H1 (cell line): ENCODE results near the gene NOX5. TPM values are rescaled to one million over a fixed set of nuclear protein-coding genes. Genes with fewer than 3 reads are reported as not detected.
A peak's percentile ranks its signal among the peaks of the same experiment; 100 is the strongest.

ENCODE experiments used
- CTCF ChIA-PET: fragments of 300-600 bp; sonication (Branson Sonifier 250); formaldehyde crosslinking; loops from one replicate; lab custom pipeline; 2021; ENCODE audit not compliant: partially characterized antibody; lab: Charles Lee
- POLR2A ChIA-PET: fragments of 300-600 bp; sonication (Branson Sonifier 250); formaldehyde crosslinking; loops from one replicate; lab custom pipeline; 2021; ENCODE audit warnings: inconsistent platforms; ENCODE audit not compliant: partially characterized antibody; lab: Charles Lee
- DNase-seq, 2 experiments: peaks; one replicate each; pipeline versions ENCODE4 v3.0.0 to v3.0.0-alpha.2; 2010 to 2022; ENCODE audit warnings: low spot score in 2 of 2, low read depth in 1 of 2, mixed read lengths in 1 of 2
- FAIRE-seq: peaks from 2 replicates; lab custom pipeline; 2011; peaks lifted over from hg19 to GRCh38; lab: Jason Lieb, UNC
- H2AFZ ChIP-seq: 2 replicates; pipeline ENCODE4 v1.8.1; 2012; ENCODE audit warnings: low read length, inconsistent platforms
- H2AK5ac ChIP-seq: 2 replicates; pipeline ENCODE4 v1.6.1; 2013; ENCODE audit warnings: low read depth, low read length
- H2BK120ac ChIP-seq: replicated peaks from 2 replicates; pipeline ENCODE3; 2013; ENCODE audit warnings: low read depth, low read length, inconsistent platforms
- H2BK12ac ChIP-seq: 2 replicates; pipeline ENCODE4 v1.6.1; 2013; ENCODE audit warnings: low read depth, low read length
- H2BK15ac ChIP-seq: 2 replicates; pipeline ENCODE4 v1.6.1; 2013; ENCODE audit warnings: low read length
- H2BK20ac ChIP-seq: 2 replicates; pipeline ENCODE4 v1.6.1; 2013; ENCODE audit warnings: low read length
- H2BK5ac ChIP-seq: 2 replicates; pipeline ENCODE4 v1.6.1; 2013; ENCODE audit warnings: low read depth, low read length
- H3K14ac ChIP-seq: 2 replicates; pipeline ENCODE4 v1.6.1; 2013; ENCODE audit warnings: inconsistent platforms; ENCODE audit not compliant: insufficient read length
- H3K18ac ChIP-seq: 2 replicates; pipeline ENCODE4 v1.6.1; 2013; ENCODE audit warnings: low read length; ENCODE audit errors: extremely low read depth
- H3K23ac ChIP-seq: 2 replicates; pipeline ENCODE4 v1.6.1; 2013; ENCODE audit warnings: inconsistent platforms; ENCODE audit not compliant: insufficient read length
- H3K23me2 ChIP-seq: 2 replicates; pipeline ENCODE4 v1.6.1; 2013; ENCODE audit warnings: low read depth, low read length
- H3K27ac ChIP-seq: 2 replicates; pipeline ENCODE4 v1.6.1; 2011; ENCODE audit warnings: low read depth, low read length, inconsistent platforms
- H3K27me3 ChIP-seq, 4 experiments: replicated peaks in 1 of 4; 1 replicate in 1 of 4; 2 replicates in 3 of 4; pipeline versions ENCODE4 v1.6.1 to v1.8.1; 2011 to 2013; ENCODE audit warnings: low read length in 3 of 4, mild to moderate bottlenecking in 3 of 4, inconsistent platforms in 2 of 4, mixed read lengths in 2 of 4, moderate library complexity in 1 of 4; ENCODE audit not compliant: control insufficient read depth in 3 of 4, insufficient read depth in 3 of 4; ENCODE audit errors: extremely low read depth in 1 of 4
- H3K36me3 ChIP-seq, 4 experiments: 2 replicates each; pipeline versions ENCODE4 v1.6.1 to v1.8.1; 2011 to 2013; ENCODE audit warnings: mild to moderate bottlenecking in 4 of 4, low read length in 3 of 4, moderate library complexity in 2 of 4, control low read depth in 1 of 4, inconsistent platforms in 1 of 4; ENCODE audit not compliant: insufficient read depth in 4 of 4, control insufficient read depth in 2 of 4
- H3K4ac ChIP-seq: replicated peaks from 2 replicates; pipeline ENCODE3; 2013; ENCODE audit warnings: low read length, low read depth, mixed read lengths, inconsistent platforms; ENCODE audit not compliant: insufficient read length
- H3K4me1 ChIP-seq, 4 experiments: replicated peaks in 1 of 4; 1 replicate in 1 of 4; 2 replicates in 3 of 4; pipeline versions ENCODE4 v1.6.1 to v1.8.1; 2011 to 2013; ENCODE audit warnings: low read length in 3 of 4, inconsistent platforms in 2 of 4, mixed read lengths in 1 of 4; ENCODE audit not compliant: insufficient read depth in 4 of 4, control insufficient read depth in 3 of 4
- H3K4me2 ChIP-seq, 2 experiments: 2 replicates each; pipeline versions ENCODE4 v1.6.1 to v1.8.1; 2011 to 2013; ENCODE audit warnings: low read depth in 2 of 2, low read length in 2 of 2, control low read depth in 1 of 2, inconsistent platforms in 1 of 2, mild to moderate bottlenecking in 1 of 2; ENCODE audit not compliant: insufficient read depth in 1 of 2
- H3K4me3 ChIP-seq, 4 experiments: fragments of 200-600, 300-600 bp in 1 of 4; sonication (generic), shearing (Covaris generic), sonication (Bioruptor Twin) in 1 of 4; 2 replicates each; pipeline versions ENCODE4 v1.5.1 to v1.8.1; 2011 to 2016; ENCODE audit warnings: low read length in 4 of 4, low read depth in 3 of 4, control low read depth in 2 of 4, inconsistent platforms in 2 of 4, mild to moderate bottlenecking in 2 of 4, mixed read lengths in 1 of 4, moderate library complexity in 1 of 4; ENCODE audit not compliant: insufficient read depth in 2 of 4; ENCODE audit errors: extremely low read depth in 1 of 4
- H3K56ac ChIP-seq: replicated peaks from 2 replicates; pipeline ENCODE3; 2013; ENCODE audit warnings: low read depth, mild to moderate bottlenecking, mixed read lengths, low read length, inconsistent platforms; ENCODE audit not compliant: insufficient read length
- H3K79me1 ChIP-seq: 2 replicates; pipeline ENCODE4 v1.6.1; 2013; ENCODE audit warnings: low read depth, low read length, control low read depth
- H3K79me2 ChIP-seq, 2 experiments: 2 replicates each; pipeline versions ENCODE4 v1.6.1 to v1.8.1; 2012 to 2013; ENCODE audit warnings: low read length in 2 of 2, mild to moderate bottlenecking in 2 of 2, inconsistent platforms in 1 of 2; ENCODE audit not compliant: insufficient read depth in 2 of 2, control insufficient read depth in 1 of 2
- H3K9ac ChIP-seq, 4 experiments: replicated peaks in 1 of 4; 1 replicate in 1 of 4; 2 replicates in 3 of 4; pipeline versions ENCODE4 v1.6.1 to v1.8.1; 2011 to 2013; ENCODE audit warnings: low read depth in 3 of 4, low read length in 3 of 4, control low read depth in 2 of 4, mild to moderate bottlenecking in 2 of 4, moderate library complexity in 2 of 4, inconsistent platforms in 1 of 4; ENCODE audit errors: extremely low read depth in 1 of 4
- H3K9me3 ChIP-seq, 2 experiments: 2 replicates each; pipeline versions ENCODE4 v1.6.1 to v1.8.1; 2012 to 2013; ENCODE audit warnings: mild to moderate bottlenecking in 2 of 2, moderate library complexity in 2 of 2, control low read depth in 1 of 2, inconsistent platforms in 1 of 2, low read depth in 1 of 2, low read length in 1 of 2, mixed read lengths in 1 of 2; ENCODE audit not compliant: insufficient read depth in 2 of 2
- H4K20me1 ChIP-seq, 2 experiments: replicated peaks in 1 of 2; 2 replicates each; pipeline versions ENCODE3 to v1.8.1; 2011 to 2013; ENCODE audit warnings: inconsistent platforms in 2 of 2, low read length in 2 of 2, mild to moderate bottlenecking in 1 of 2; ENCODE audit not compliant: insufficient read depth in 2 of 2, control insufficient read depth in 1 of 2
- H4K5ac ChIP-seq: 2 replicates; pipeline ENCODE4 v1.6.1; 2013; ENCODE audit warnings: low read length, low read depth, mixed read lengths, inconsistent platforms; ENCODE audit not compliant: insufficient read length
- H4K8ac ChIP-seq: 2 replicates; pipeline ENCODE4 v1.8.0; 2013; ENCODE audit warnings: mild to moderate bottlenecking, moderate library complexity, low read length, inconsistent platforms; ENCODE audit not compliant: insufficient read depth; ENCODE audit errors: extremely low read depth
- H4K91ac ChIP-seq: replicated peaks from 2 replicates; pipeline ENCODE3; 2013; ENCODE audit warnings: low read length, mixed read lengths, inconsistent platforms; ENCODE audit not compliant: insufficient read length
- BRCA1 ChIP-seq: IDR thresholded peaks from 2 replicates; pipeline ENCODE4 v1.6.1; 2012; ENCODE audit warnings: low read depth, low read length, improper control_type of control experiment
- CEBPB ChIP-seq: IDR thresholded peaks from 2 replicates; pipeline ENCODE4 v1.6.1; 2012; ENCODE audit warnings: low read depth, low read length
- CHD1 ChIP-seq: IDR thresholded peaks from 2 replicates; pipeline ENCODE4 v1.6.1; 2012; ENCODE audit warnings: low read depth, low read length, improper control_type of control experiment
- CREB1 ChIP-seq: IDR thresholded peaks from 2 replicates; pipeline ENCODE4 v1.6.1; 2012; ENCODE audit warnings: inconsistent platforms
- CTBP2 ChIP-seq: IDR thresholded peaks from 2 replicates; pipeline ENCODE4 v1.7.0; 2011; ENCODE audit warnings: borderline replicate concordance, mild to moderate bottlenecking, moderate library complexity, mixed read lengths, low read length; ENCODE audit not compliant: insufficient read depth, insufficient read length
- FOSL1 ChIP-seq: IDR thresholded peaks from 2 replicates; pipeline ENCODE4 v1.6.1; 2011; ENCODE audit warnings: mild to moderate bottlenecking, low read depth, low read length, moderate library complexity; ENCODE audit not compliant: insufficient read depth
- JUN ChIP-seq: IDR thresholded peaks from 2 replicates; pipeline ENCODE4 v1.6.1; 2011; ENCODE audit warnings: low read depth, mild to moderate bottlenecking, improper control_type of control experiment, low read length
- KDM5A ChIP-seq: fragments of 200-600 bp; IDR thresholded peaks from 2 replicates; pipeline ENCODE4 v1.7.1; 2012; ENCODE audit warnings: mild to moderate bottlenecking, low read length, inconsistent platforms, mixed read lengths
- POLR2AphosphoS5 ChIP-seq: IDR thresholded peaks from 2 replicates; pipeline ENCODE4 v1.6.1; 2011; ENCODE audit warnings: low read depth, low read length
- SIN3A ChIP-seq, 2 experiments: IDR thresholded peaks in 1 of 2; conservative IDR thresholded peaks in 1 of 2; 2 replicates each; pipeline ENCODE4 v1.6.1; 2011 to 2012; ENCODE audit warnings: low read length in 2 of 2, improper control_type of control experiment in 1 of 2, low read depth in 1 of 2, mild to moderate bottlenecking in 1 of 2
- ZNF274 ChIP-seq: IDR thresholded peaks from 2 replicates; pipeline ENCODE4 v1.7.0; 2012; ENCODE audit warnings: low read length, borderline replicate concordance; ENCODE audit errors: extremely low read depth
- WGBS, 2 experiments: shearing (Covaris generic) in 1 of 2; methylation state at CpG; one replicate each; pipeline versions ENCODE4 v1.1.6 to v1.1.7; 2013 to 2015; ENCODE audit warnings: low lambda C conversion rate in 2 of 2, mixed read lengths in 2 of 2, inconsistent platforms in 1 of 2, low coverage in 1 of 2, missing lambda C conversion rate in 1 of 2; ENCODE audit not compliant: insufficient replicate concordance in 2 of 2, insufficient coverage in 1 of 2, insufficient read length in 1 of 2; ENCODE audit errors: extremely low coverage in 1 of 2, missing lambda C conversion rate in 1 of 2; 5-methylcytosine and 5-hydroxymethylcytosine counted together
- polyA plus RNA-seq, 7 experiments: library from polyadenylated mRNA; depleted of rRNA in 3 of 7; stranded (reverse) in 5 of 7; unstranded in 2 of 7; fragments of >200 nt in 5 of 7; fragments of 200-250 nt in 2 of 7; gene quantifications; 1 replicate in 5 of 7; 2 replicates in 1 of 7; 4 replicates in 1 of 7; pipeline versions ENCODE4 v1.2.1 to v1.2.3, GENCODE V29; 2011 to 2013; ENCODE audit warnings: missing spikeins in 2 of 7, mixed read lengths in 2 of 7
- total RNA-seq: library from RNA; stranded (reverse); fragmentation: NEBNext Ultra II Directional; extraction: Animal tissue kit (Norgen Biotek cat#: 25700); gene quantifications from 2 replicates; pipeline ENCODE4 v1.2.1, GENCODE V29; 2021
- TF ChIP-seq, protein P1 (sequence below): IDR thresholded peaks from 2 replicates; pipeline ENCODE4 v1.6.1; 2011; ENCODE audit warnings: low read length, improper control_type of control experiment

NOX5 gene
- total and polyA plus RNA-seq, 2 of the 8 experiments (the other 6 are each of a cell fraction or from before 2014, with no cell fraction given): under 0.01 TPM; not detected in 1

GRCh38 chr15:68990992-68991500 is 23.4 kb upstream of the NOX5 start:
- DNase-seq (no peak), FAIRE-seq (no peak)
- Histone ChIP-seq H3K4me3 (no peak overlapping the region), H3K4me2 (0 out of 4 replicates have a peak overlapping the region, but pooled peaks of 1 of the 2 experiments have one; percentile 28), H3K9ac (no peak overlapping the region), H3K36me3 (no peaks in the 10 kb centered on the region; a peak in 1 of 8 replicates), H3K79me1 (no peaks in the 10 kb centered on the region), H3K79me2 (no peaks in the 10 kb centered on the region), H3K14ac (no peak overlapping the region), H4K91ac (peak overlapping the region; percentile 18), H3K56ac (no peak overlapping the region), H3K9me3 (0 out of 4 replicates have a peak, but pooled peaks cover 2 to 6% of the 10 kb centered on the region in 2 experiments), H2AK5ac (no peak overlapping the region), H3K27me3 (0 out of 7 replicates have a peak, but pooled peaks cover 0 to 2% (median 0%) of the 10 kb centered on the region in 4 experiments), H2BK12ac (0 out of 2 replicates have a peak overlapping the region, but pooled peaks have one; percentile 20), H2BK120ac (no peak overlapping the region), H2BK15ac (peak overlapping the region; percentile 14; the same call in 1 of the 2 replicates), H3K4ac (no peak overlapping the region), H2AFZ (no peak overlapping the region; the same call in 1 of the 2 replicates), H4K8ac (no peak overlapping the region), H3K23ac (no peak overlapping the region), H3K27ac (no peak overlapping the region), H4K20me1 (no peaks in the 10 kb centered on the region), H3K23me2 (no peaks in the 10 kb centered on the region), H2BK5ac (no peak overlapping the region), H2BK20ac (no peak overlapping the region; the same call in 1 of the 2 replicates), H3K18ac (peak overlapping the region; percentile 7; the same call in 1 of the 2 replicates), H3K4me1 (peaks cover 5 to 15% (median 8%) of the 10 kb centered on the region in 4 experiments; a peak in 6 of 7 replicates), H4K5ac (no peak overlapping the region)
- CTCF ChIA-PET: interaction anchor here (0.5 to 1.5 kb wide), 5 partner anchors 9 to 108 kb away, joined by 3 to 8 read pairs (median 5); no protein-coding TSS in a partner anchor
- WGBS, 2 experiments: 67% methylated on average over 5 of the region's 5 CpGs; no CpG with 5 or more reads in 1 of the 2 experiments
- TF ChIP-seq ZNF274 (no peak), JUN (no peak), POLR2AphosphoS5 (no peak), CTBP2 (no peak), FOSL1 (no peak), CREB1 (no peak), SIN3A (conservative IDR thresholded peaks at IDR 0.05 in 1 of 2, IDR thresholded peaks at IDR 0.05 in 1 of 2; ENCODE audit: low read depth in 1 of 2, low read length in 2 of 2) (no peak), CEBPB (no peak), BRCA1 (no peak), CHD1 (no peak), KDM5A (no peak)
- TF ChIP-seq, protein P1, sequence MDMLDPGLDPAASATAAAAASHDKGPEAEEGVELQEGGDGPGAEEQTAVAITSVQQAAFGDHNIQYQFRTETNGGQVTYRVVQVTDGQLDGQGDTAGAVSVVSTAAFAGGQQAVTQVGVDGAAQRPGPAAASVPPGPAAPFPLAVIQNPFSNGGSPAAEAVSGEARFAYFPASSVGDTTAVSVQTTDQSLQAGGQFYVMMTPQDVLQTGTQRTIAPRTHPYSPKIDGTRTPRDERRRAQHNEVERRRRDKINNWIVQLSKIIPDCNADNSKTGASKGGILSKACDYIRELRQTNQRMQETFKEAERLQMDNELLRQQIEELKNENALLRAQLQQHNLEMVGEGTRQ: no peak
- POLR2A ChIA-PET: interaction anchor here (0.5 to 0.6 kb wide), 2 partner anchors 86 to 421 kb away, joined by 3 read pairs; no protein-coding TSS in a partner anchor
